ENCODE measurements around the gene KIF12. TPM values are rescaled to one million over a fixed set of nuclear protein-coding genes. Genes with fewer than 3 reads are reported as not detected.

Gene KIF12
- total RNA-seq, 4 donors from 2014 or later, result 1.2 TPM; not detected in 3

DNA sequence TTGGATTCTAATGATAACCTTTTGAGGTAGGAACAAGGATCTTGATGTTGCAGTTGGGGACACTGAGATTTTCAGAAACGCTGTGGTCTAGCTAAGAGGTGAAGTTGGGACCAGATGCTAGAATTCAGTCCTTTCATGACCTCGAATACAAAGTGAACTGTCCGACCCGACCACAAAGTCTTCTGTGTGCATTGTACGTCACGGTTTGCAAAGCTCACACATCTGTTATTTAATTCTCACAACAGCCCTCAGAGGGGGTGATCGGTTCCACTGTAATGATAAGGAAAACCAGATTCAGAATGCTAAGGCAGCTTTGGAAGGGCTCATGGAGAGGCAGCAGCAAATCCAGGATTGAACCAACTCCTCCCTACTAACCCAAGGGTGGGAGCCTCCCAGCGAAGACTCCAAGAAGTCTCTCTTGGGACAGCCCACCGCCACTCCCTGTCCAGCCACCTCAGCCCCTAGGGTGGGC is 16.6 kb upstream of the KIF12 start:
- 87 to 90% methylated on average over 8 to 9 of the region's 9 CpGs for WGBS, 2 donors
- intact Hi-C loops (cut with DNase I), result no loop called here
- Histone ChIP-seq H3K27me3 (peaks cover 0 to 64% (median 0%) of the 10 kb centered on the region in 4 donors), H3K36me3 (no peaks in the 10 kb centered on the region), H3K27ac (no peak overlapping the region), H3K9me3 (no peaks in the 10 kb centered on the region), H3K4me1 (peaks cover 0 to 19% (median 6%) of the 10 kb centered on the region in 3 donors), H3K4me3 (no peak overlapping the region)
- DNase-seq, result no peak
- no peak for TF ChIP-seq POLR2A (IDR thresholded peaks at IDR 0.05)
- no peak for TF ChIP-seq CTCF (IDR thresholded peaks at IDR 0.05)

DNA sequence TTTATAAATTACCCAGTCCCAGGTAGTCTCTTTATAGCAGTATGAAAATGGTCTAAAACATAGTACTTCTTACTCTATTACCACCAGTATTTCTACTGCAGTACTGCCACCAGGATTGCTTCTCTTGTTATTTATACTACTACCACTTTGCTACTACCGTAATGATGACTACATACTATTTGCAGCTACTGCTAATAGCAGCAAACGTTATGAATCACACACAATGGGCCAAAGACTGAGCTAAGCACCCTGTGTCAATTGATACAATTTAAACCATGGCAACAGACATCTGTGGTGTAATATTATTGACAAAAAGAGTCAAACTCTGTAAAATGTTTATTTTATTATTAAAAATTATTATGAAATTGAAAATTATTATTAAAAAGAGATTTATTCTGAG is 15.3 kb upstream of the KIF12 start:
- 27 to 29% methylated on average over 2 of the region's 2 CpGs for WGBS, 2 donors
- H3K9me3 ChIP-seq, result no peaks in the 10 kb centered on the region
- peaks cover 0 to 56% (median 0%) of the 10 kb centered on the region in 4 donors for H3K27me3 ChIP-seq
- H3K36me3 ChIP-seq, result no peaks in the 10 kb centered on the region
- intact Hi-C loops (cut with DNase I), result no loop called here
- no peak for DNase-seq
- no peak overlapping the region for H3K4me3 ChIP-seq
- H3K4me1 ChIP-seq, result peaks cover 0 to 19% (median 6%) of the 10 kb centered on the region in 3 donors
- no peak overlapping the region for H3K27ac ChIP-seq
- no peak for TF ChIP-seq CTCF (IDR thresholded peaks at IDR 0.05)

- Histone ChIP-seq H3K4me3 (no peak overlapping the region), H3K9me3 (no peaks in the 10 kb centered on the region), H3K36me3 (no peaks in the 10 kb centered on the region), H3K27ac (peak overlapping the region in 2 of 4 donors; percentile 17 to 39), H3K27me3 (peaks cover 0 to 42% (median 0%) of the 10 kb centered on the region in 4 donors), H3K4me1 (peaks cover 0 to 22% (median 6%) of the 10 kb centered on the region in 3 donors)
- no peak for TF ChIP-seq POLR2A (IDR thresholded peaks at IDR 0.05)
- no peak for TF ChIP-seq CTCF (IDR thresholded peaks at IDR 0.05)
- intact Hi-C loops (cut with DNase I), result no loop called here
- 16 to 30% methylated on average over 3 to 5 of the region's 10 CpGs for WGBS, 2 donors
- DNase-seq, result no peak
These were observed 13.9 kb upstream of the KIF12 start for GRCh38 chr9:114112778-114113584.

DNA sequence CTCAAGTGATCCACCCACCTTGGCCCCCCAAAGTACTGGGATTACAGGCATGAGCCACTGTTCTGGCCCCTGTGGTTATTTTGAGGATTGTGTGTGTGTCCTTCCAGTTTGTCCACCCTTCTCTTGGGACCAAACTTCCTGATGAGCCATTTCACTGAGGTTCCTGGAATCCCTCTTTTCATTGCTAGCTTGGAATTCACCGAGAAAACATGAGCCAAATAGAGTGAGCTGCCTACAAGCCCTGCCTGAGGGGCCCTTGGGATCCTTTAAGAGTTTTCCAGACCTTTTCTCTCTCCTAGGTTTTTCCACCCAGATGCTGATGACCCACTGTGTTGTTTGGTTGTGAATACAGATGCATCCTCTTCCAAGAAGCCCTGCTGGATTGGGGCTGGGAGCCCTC is 13.2 kb upstream of the KIF12 start:
- no peak for DNase-seq
- no peak overlapping the region for H3K4me3 ChIP-seq
- H3K27me3 ChIP-seq, result peaks cover 0 to 36% (median 0%) of the 10 kb centered on the region in 4 donors
- WGBS, 2 donors, result 33 to 38% methylated on average over 1 of the region's 1 CpG
- peak overlapping the region in 1 of 4 donors; percentile 39 for H3K27ac ChIP-seq
- intact Hi-C loops (cut with DNase I), result no loop called here
- no peaks in the 10 kb centered on the region for H3K36me3 ChIP-seq
- H3K4me1 ChIP-seq, result peaks cover 0 to 26% (median 6%) of the 10 kb centered on the region in 3 donors
- no peaks in the 10 kb centered on the region for H3K9me3 ChIP-seq
- TF ChIP-seq CTCF (IDR thresholded peaks at IDR 0.05) (no peak), POLR2A (IDR thresholded peaks at IDR 0.05) (no peak)

DNA sequence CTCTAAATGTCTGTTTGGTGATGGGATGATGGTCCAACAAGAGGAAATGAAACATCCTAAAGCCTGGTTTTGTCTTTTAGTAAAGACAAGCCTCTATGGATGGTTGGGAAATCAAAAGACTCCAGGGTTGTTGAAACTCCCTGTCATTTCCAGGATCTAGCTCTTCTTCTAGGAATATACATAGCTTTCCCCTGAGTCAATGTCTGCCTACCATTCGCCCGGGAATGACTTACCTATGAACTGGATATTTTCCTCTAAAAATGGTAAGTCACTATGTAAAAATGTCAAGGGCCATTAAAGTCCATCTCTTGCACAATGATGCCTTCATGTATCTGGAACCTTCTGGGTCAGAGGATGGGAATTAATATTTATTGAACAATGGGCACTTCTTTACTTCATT is 11.1 kb upstream of the KIF12 start:
- H3K36me3 ChIP-seq, result no peaks in the 10 kb centered on the region
- no peak for DNase-seq
- no peak overlapping the region for H3K4me3 ChIP-seq
- intact Hi-C loops (cut with DNase I), result no loop called here
- WGBS, 2 donors, result 55 to 71% methylated on average over 2 of the region's 2 CpGs
- H3K9me3 ChIP-seq, result no peaks in the 10 kb centered on the region
- H3K27ac ChIP-seq, result no peak overlapping the region
- H3K27me3 ChIP-seq, result peaks cover 0 to 18% (median 0%) of the 10 kb centered on the region in 4 donors
- TF ChIP-seq CTCF (IDR thresholded peaks at IDR 0.05) (no peak), POLR2A (IDR thresholded peaks at IDR 0.05) (no peak)
- peaks cover 0 to 26% (median 6%) of the 10 kb centered on the region in 3 donors for H3K4me1 ChIP-seq

Measured in esophagus squamous epithelium (tissue), 5 donors.